HepG2 (cell line): ENCODE results near the gene PDPR. TPM values are rescaled to one million over a fixed set of nuclear protein-coding genes. Genes with fewer than 3 reads are reported as not detected.

Source experiments
- ATF2 ChIP-seq: sonication (generic); formaldehyde crosslinking; IDR thresholded peaks from 2 replicates; pipeline ENCODE4 v1.4.0; 2020; ENCODE audit warnings: missing genetic modification reagents
- CENPT ChIP-seq: sonication (generic); formaldehyde crosslinking; IDR thresholded peaks from 2 replicates; pipeline ENCODE4 v1.8.0; 2022; ENCODE audit warnings: low read depth, mild to moderate bottlenecking, moderate library complexity, missing genetic modification reagents
- ERF ChIP-seq: IDR thresholded peaks from 2 replicates; pipeline ENCODE4 v1.6.1; 2018; ENCODE audit warnings: missing biosample characterization, missing genetic modification reagents
- FOXA3 ChIP-seq: IDR thresholded peaks from 2 replicates; pipeline ENCODE4 v1.6.1; 2016; ENCODE audit warnings: missing genetic modification reagents, missing compliant biosample characterization
- HOMEZ ChIP-seq: IDR thresholded peaks from 2 replicates; pipeline ENCODE4 v1.6.1; 2016; ENCODE audit warnings: low read depth
- MBNL3 ChIP-seq: fragments of 250-450 bp; sonication (Bioruptor Pico); conservative IDR thresholded peaks from 2 replicates; pipeline ENCODE4 v1.8.0; 2022; ENCODE audit warnings: mild to moderate bottlenecking, inconsistent platforms
- MTA1 ChIP-seq: sonication (generic); formaldehyde crosslinking; IDR thresholded peaks from 2 replicates; pipeline ENCODE4 v1.4.0; 2020; ENCODE audit warnings: missing genetic modification reagents, mild to moderate bottlenecking, borderline replicate concordance
- MXD4 ChIP-seq: IDR thresholded peaks from 2 replicates; pipeline ENCODE4 v1.6.1; 2016; ENCODE audit warnings: mild to moderate bottlenecking, missing biosample characterization, missing genetic modification reagents
- RBAK ChIP-seq: sonication (generic); formaldehyde crosslinking; IDR thresholded peaks from 2 replicates; pipeline ENCODE4 v1.5.1; 2020; ENCODE audit warnings: mild to moderate bottlenecking, missing genetic modification reagents
- RCOR2 ChIP-seq: IDR thresholded peaks from 2 replicates; pipeline ENCODE4 v1.6.1; 2016; ENCODE audit warnings: missing biosample characterization, missing genetic modification reagents
- SPEN ChIP-seq: sonication (generic); formaldehyde crosslinking; IDR thresholded peaks from 2 replicates; pipeline ENCODE4 v1.5.1; 2020; ENCODE audit warnings: low read depth, mild to moderate bottlenecking, missing genetic modification reagents
- ZBTB25 ChIP-seq: IDR thresholded peaks from 2 replicates; pipeline ENCODE4 v1.6.1; 2018; ENCODE audit warnings: missing genetic modification reagents
- ZBTB34 ChIP-seq: sonication (generic); formaldehyde crosslinking; IDR thresholded peaks from 2 replicates; pipeline ENCODE4 v1.8.0; 2022; ENCODE audit warnings: mild to moderate bottlenecking, missing genetic modification reagents
- ZBTB46 ChIP-seq: sonication (generic); formaldehyde crosslinking; IDR thresholded peaks from 2 replicates; pipeline ENCODE4 v1.4.0; 2020; ENCODE audit warnings: mild to moderate bottlenecking, missing genetic modification reagents, borderline replicate concordance
- ZBTB7A ChIP-seq: sonication (generic); formaldehyde crosslinking; IDR thresholded peaks from 2 replicates; pipeline ENCODE4 v1.8.0; 2022; ENCODE audit warnings: mild to moderate bottlenecking, missing genetic modification reagents
- ZNF232 ChIP-seq: sonication (generic); formaldehyde crosslinking; IDR thresholded peaks from 2 replicates; pipeline ENCODE4 v1.4.0; 2020; ENCODE audit warnings: missing genetic modification reagents, borderline replicate concordance
- ZNF264 ChIP-seq: sonication (generic); formaldehyde crosslinking; IDR thresholded peaks from 2 replicates; pipeline ENCODE4 v1.4.0; 2020; ENCODE audit warnings: missing genetic modification reagents
- ZNF740 ChIP-seq: sonication (generic); formaldehyde crosslinking; IDR thresholded peaks from 2 replicates; pipeline ENCODE4 v1.4.0; 2020; ENCODE audit warnings: missing genetic modification reagents
- ZNF777 ChIP-seq: sonication (generic); formaldehyde crosslinking; IDR thresholded peaks from 2 replicates; pipeline ENCODE4 v1.4.0; 2020; ENCODE audit warnings: missing genetic modification reagents
- ZNF781 ChIP-seq: sonication (generic); formaldehyde crosslinking; IDR thresholded peaks from 2 replicates; pipeline ENCODE4 v1.5.1; 2020; ENCODE audit warnings: borderline replicate concordance, mild to moderate bottlenecking, missing genetic modification reagents; ENCODE audit errors: not compliant biosample characterization
- ZNF839 ChIP-seq: sonication (generic); formaldehyde crosslinking; IDR thresholded peaks from 2 replicates; pipeline ENCODE4 v1.4.0; 2020; ENCODE audit warnings: missing genetic modification reagents, mild to moderate bottlenecking, borderline replicate concordance
- polyA plus RNA-seq, 8 experiments: library from polyadenylated mRNA; depleted of rRNA in 3 of 8; stranded (reverse) in 7 of 8; unstranded in 1 of 8; fragments of >200 nt; fragmentation: Illumina TruSeq in 4 of 8; extraction: Trizol in 4 of 8; gene quantifications; 2 replicates each; pipeline versions ENCODE4 v1.2.1 to v1.2.3, GENCODE V29; 2011 to 2016; ENCODE audit warnings: low read depth in 4 of 8, missing spikeins in 1 of 8, mixed read lengths in 1 of 8; ENCODE audit not compliant: insufficient read depth in 1 of 8
- total RNA-seq, 5 experiments: library from RNA; depleted of rRNA; stranded (reverse); fragments of >200 nt; fragmentation: Illumina TruSeq; extraction: Trizol; gene quantifications; 2 replicates each; pipeline ENCODE4 v1.2.3, GENCODE V29; 2016; ENCODE audit warnings: low read depth in 1 of 5

The PDPR gene
- total and polyA plus RNA-seq, 2 of the 13 experiments (the other 11 are each of a cell fraction or from before 2014, with no cell fraction given): 19.5 to 29.9 TPM

GRCh38 chr16:70152578-70153302 is 38.6 kb downstream of the PDPR start (continued):
- 0 out of 2 replicates have a peak, but pooled peaks have one; percentile 67 for TF ChIP-seq ZBTB46 (CRISPR knock-in tag)
- TF ChIP-seq ZBTB7A: no peak
- TF ChIP-seq ZNF777: no peak
- TF ChIP-seq ZNF781 (CRISPR knock-in tag): peak; percentile 68
- peak; percentile 75; the same call in 1 of the 2 replicates for TF ChIP-seq ZBTB34 (CRISPR knock-in tag)
- peak; percentile 54; the same call in 1 of the 2 replicates for TF ChIP-seq ATF2 (CRISPR knock-in tag)
- 0 out of 2 replicates have a peak, but pooled peaks have one; percentile 40 for TF ChIP-seq SPEN (CRISPR knock-in tag)
- TF ChIP-seq ZNF264 (CRISPR knock-in tag): peak; percentile 44; the same call in 1 of the 2 replicates
- TF ChIP-seq ERF (CRISPR knock-in tag): 0 out of 2 replicates have a peak, but pooled peaks have one; percentile 28
- no peak for TF ChIP-seq CENPT (CRISPR knock-in tag)
- peak; percentile 63; the same call in 1 of the 2 replicates for TF ChIP-seq ZNF839 (CRISPR knock-in tag)
- no peak for TF ChIP-seq ZNF740 (CRISPR knock-in tag)
- 0 out of 2 replicates have a peak, but pooled peaks have one; percentile 45 for TF ChIP-seq RBAK (CRISPR knock-in tag)
- TF ChIP-seq ZNF232: 0 out of 2 replicates have a peak, but pooled peaks have one; percentile 12
- TF ChIP-seq MXD4 (CRISPR knock-in tag): 0 out of 2 replicates have a peak, but pooled peaks have one; percentile 58
- peak; percentile 75 for TF ChIP-seq FOXA3 (CRISPR knock-in tag)
- TF ChIP-seq HOMEZ (CRISPR knock-in tag): peak; percentile 50; the same call in 1 of the 2 replicates
- peak; percentile 77 for TF ChIP-seq ZBTB25 (CRISPR knock-in tag)
- no peak for TF ChIP-seq MBNL3 (CRISPR knock-in tag)
- TF ChIP-seq MTA1: peak; percentile 53; the same call in 1 of the 2 replicates
- TF ChIP-seq RCOR2 (CRISPR knock-in tag): peak; percentile 95
